Lower leg skin (tissue), 3 donors: ENCODE results near the gene ERC2.

Experiments used
- POLR2A ChIP-seq, 2 donors: fragments of 450-650 bp; IDR thresholded peaks; one replicate each; pipeline ENCODE4 v1.6.1; 2016 to 2017; ENCODE audit warnings: antibody characterized with exemption in 2 of 2, mild to moderate bottlenecking in 1 of 2, moderate library complexity in 1 of 2
- TF ChIP-seq, protein P1 (sequence below), 3 donors: fragments of 450-650 bp; IDR thresholded peaks; one replicate each; pipeline ENCODE4 v1.5.1; 2016; ENCODE audit warnings: antibody characterized with exemption in 3 of 3, mild to moderate bottlenecking in 3 of 3, moderate library complexity in 2 of 3

DNA sequence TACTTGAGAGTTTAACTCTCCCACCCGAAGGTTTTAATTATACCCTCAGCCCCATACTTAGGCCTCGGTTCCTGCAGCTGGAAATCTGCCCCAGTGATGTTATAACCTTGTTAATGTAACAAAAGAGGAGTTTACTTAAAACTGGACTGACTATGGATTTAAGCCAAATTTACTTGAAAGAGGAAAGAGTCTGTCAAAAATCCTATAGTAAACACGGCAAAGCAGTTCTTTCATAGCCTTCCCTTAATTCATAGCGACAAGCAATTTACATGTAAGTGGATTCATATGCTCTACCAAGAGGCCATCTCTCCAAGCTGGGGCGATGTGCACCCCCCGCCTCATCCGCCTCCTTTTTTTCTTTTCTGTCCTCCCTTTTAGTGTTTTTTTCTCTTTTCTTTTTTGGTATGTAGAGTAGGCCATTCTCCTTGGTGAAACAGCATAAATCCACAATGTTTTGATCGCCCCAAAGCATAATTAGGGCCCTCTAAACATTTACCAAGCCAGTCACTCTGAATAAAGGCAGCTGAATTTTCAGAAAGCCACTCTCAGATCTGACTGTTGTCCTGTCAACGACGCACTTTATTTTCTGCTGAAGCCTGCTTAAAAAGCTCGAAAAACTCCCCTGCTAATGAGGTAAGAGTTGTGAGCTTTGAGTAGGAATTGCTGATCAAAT lies 608.1 kb downstream of the ERC2 start:
- TF ChIP-seq, protein P1, sequence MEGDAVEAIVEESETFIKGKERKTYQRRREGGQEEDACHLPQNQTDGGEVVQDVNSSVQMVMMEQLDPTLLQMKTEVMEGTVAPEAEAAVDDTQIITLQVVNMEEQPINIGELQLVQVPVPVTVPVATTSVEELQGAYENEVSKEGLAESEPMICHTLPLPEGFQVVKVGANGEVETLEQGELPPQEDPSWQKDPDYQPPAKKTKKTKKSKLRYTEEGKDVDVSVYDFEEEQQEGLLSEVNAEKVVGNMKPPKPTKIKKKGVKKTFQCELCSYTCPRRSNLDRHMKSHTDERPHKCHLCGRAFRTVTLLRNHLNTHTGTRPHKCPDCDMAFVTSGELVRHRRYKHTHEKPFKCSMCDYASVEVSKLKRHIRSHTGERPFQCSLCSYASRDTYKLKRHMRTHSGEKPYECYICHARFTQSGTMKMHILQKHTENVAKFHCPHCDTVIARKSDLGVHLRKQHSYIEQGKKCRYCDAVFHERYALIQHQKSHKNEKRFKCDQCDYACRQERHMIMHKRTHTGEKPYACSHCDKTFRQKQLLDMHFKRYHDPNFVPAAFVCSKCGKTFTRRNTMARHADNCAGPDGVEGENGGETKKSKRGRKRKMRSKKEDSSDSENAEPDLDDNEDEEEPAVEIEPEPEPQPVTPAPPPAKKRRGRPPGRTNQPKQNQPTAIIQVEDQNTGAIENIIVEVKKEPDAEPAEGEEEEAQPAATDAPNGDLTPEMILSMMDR (IDR thresholded peaks at IDR 0.05) = no peak
- TF ChIP-seq POLR2A (IDR thresholded peaks at IDR 0.05) = no peak
